Measurements from ENCODE around the gene ZNF608.

- no peak for TF ChIP-seq POLR2A (conservative IDR thresholded peaks at IDR 0.05)
- no peak for TF ChIP-seq ZBTB40 (IDR thresholded peaks at IDR 0.05)
- TF ChIP-seq ZBTB40 (CRISPR knock-in tag; IDR thresholded peaks at IDR 0.05): no peak
- no peak for TF ChIP-seq MYNN (IDR thresholded peaks at IDR 0.05)
- TF ChIP-seq MYNN (CRISPR knock-in tag; IDR thresholded peaks at IDR 0.05): no peak
- no peak for TF ChIP-seq POLR2AphosphoS5 (IDR thresholded peaks at IDR 0.05; ENCODE audit: control insufficient read depth, insufficient read depth, low read depth, low read length)
- no peak for TF ChIP-seq POU5F1 (IDR thresholded peaks at IDR 0.05; ENCODE audit: borderline replicate concordance, low read depth, low read length, partially characterized antibody)
- TF ChIP-seq YY1 (IDR thresholded peaks at IDR 0.05; ENCODE audit: borderline replicate concordance in 1 of 3, control insufficient read depth in 1 of 3, extremely low read depth in 1 of 3, insufficient read depth in 3 of 3, insufficient read length in 1 of 3, insufficient replicate concordance in 2 of 3, low read depth in 1 of 3, low read length in 2 of 3): no peak
- no peak for TF ChIP-seq RHOXF2B (CRISPR knock-in tag; conservative IDR thresholded peaks at IDR 0.05)
- no peak for TF ChIP-seq ZNF512 (tag; IDR thresholded peaks at IDR 0.05)
- no peak for TF ChIP-seq HINFP (tag; conservative IDR thresholded peaks at IDR 0.05; ENCODE audit: low read depth)
These were observed 1.2 kb downstream of the ZNF608 start for GRCh38 chr5:124745007-124745927.
